HAP-1 (cell line): Measurements from ENCODE around the gene CCDC78.
"Not testable (repeated sequence)": the region's sequence is repeated elsewhere in the genome, so short reads cannot be mapped to it uniquely, and the experiment has no call there.

ENCODE experiments used
- DNase-seq, 2 experiments: peaks; one replicate each; pipeline ENCODE4 v3.0.0-alpha.2; 2016 to 2020; ENCODE audit warnings: low spot score in 2 of 2
- H3K27me3 ChIP-seq: fragments of 250-450 bp; sonication (Bioruptor Pico); 2 replicates; pipeline ENCODE4 v1.5.1; 2020; ENCODE audit warnings: low read depth, mild to moderate bottlenecking, moderate library complexity
- H3K36me3 ChIP-seq: fragments of 250-450 bp; sonication (Bioruptor Pico); replicated peaks from 2 replicates; pipeline ENCODE4 v1.5.1; 2020; ENCODE audit warnings: mild to moderate bottlenecking
- H3K4me1 ChIP-seq: fragments of 250-450 bp; sonication (Bioruptor Pico); 2 replicates; pipeline ENCODE4 v1.5.1; 2020; ENCODE audit warnings: mild to moderate bottlenecking
- H3K4me3 ChIP-seq: fragments of 250-450 bp; sonication (Bioruptor Pico); 2 replicates; pipeline ENCODE4 v1.5.1; 2020; ENCODE audit warnings: mild to moderate bottlenecking, moderate library complexity
- H3K9me3 ChIP-seq: fragments of 250-450 bp; sonication (Bioruptor Pico); 2 replicates; pipeline ENCODE4 v1.5.1; 2020; ENCODE audit warnings: mild to moderate bottlenecking, moderate library complexity
- in situ Hi-C: fragments of 300-500 bp; cut with MboI; formaldehyde crosslinking; loops from 3 replicates; pipeline ENCODE4 v1.14.3; 2020; ENCODE audit warnings: low sequenced_read_pairs, inconsistent platforms, mixed read lengths

The CCDC78 gene

GRCh38 chr16:700684-701584, 25.3 kb downstream of the CCDC78 start:
- DNase-seq, result peak in 1 of 2 experiments; percentile 66
- Histone ChIP-seq H3K4me3 (no peak overlapping the region), H3K4me1 (peaks cover 4% of the 10 kb centered on the region), H3K9me3 (no peaks in the 10 kb centered on the region), H3K36me3 (no peaks in the 10 kb centered on the region), H3K27me3 (peaks cover 25% of the 10 kb centered on the region)
- in situ Hi-C loops, result no loop called here

- DNase-seq, result no peak
- Histone ChIP-seq H3K9me3 (no peaks in the 10 kb centered on the region), H3K4me1 (peaks cover 11% of the 10 kb centered on the region), H3K4me3 (no peak overlapping the region), H3K27me3 (peaks cover 25% of the 10 kb centered on the region), H3K36me3 (no peaks in the 10 kb centered on the region)
- in situ Hi-C loops, result no loop called here
Measured at GRCh38 chr16:698911-699671, 27.2 kb downstream of the CCDC78 start.

GRCh38 chr16:695355-696089, 30.7 kb downstream of the CCDC78 start:
- Histone ChIP-seq H3K36me3 (no peaks in the 10 kb centered on the region), H3K4me1 (peaks cover 9% of the 10 kb centered on the region), H3K9me3 (no peaks in the 10 kb centered on the region), H3K4me3 (peak overlapping the region; percentile 38), H3K27me3 (peaks cover 6% of the 10 kb centered on the region; the same call in 1 of the 2 replicates)
- in situ Hi-C loops, result no loop called here
- DNase-seq, result peak in 1 of 2 experiments; percentile 74

- H3K27me3 ChIP-seq, result peaks cover under 1% of the 10 kb centered on the region; the same call in 1 of the 2 replicates
- H3K4me3 ChIP-seq, result peak overlapping the region; percentile 38
- no peaks in the 10 kb centered on the region for H3K9me3 ChIP-seq
- peaks cover 11% of the 10 kb centered on the region for H3K4me1 ChIP-seq
- no peak for DNase-seq
- in situ Hi-C loops, result no loop called here
- H3K36me3 ChIP-seq, result no peaks in the 10 kb centered on the region
Measured at GRCh38 chr16:694863-695354, 31.3 kb downstream of the CCDC78 start.

- H3K4me1 ChIP-seq, result peaks cover 14% of the 10 kb centered on the region
- no peak for DNase-seq
- in situ Hi-C loops, result no loop called here
- H3K4me3 ChIP-seq, result peak overlapping the region; percentile 38
- H3K9me3 ChIP-seq, result no peaks in the 10 kb centered on the region
- no peaks in the 10 kb centered on the region for H3K36me3 ChIP-seq
- no peaks in the 10 kb centered on the region; the same call in 1 of the 2 replicates for H3K27me3 ChIP-seq
Measured at GRCh38 chr16:694187-694862, 31.9 kb downstream of the CCDC78 start.

GRCh38 chr16:693766-694165, 32.5 kb downstream of the CCDC78 start:
- DNase-seq, result no peak
- Histone ChIP-seq H3K36me3 (no peaks in the 10 kb centered on the region; the same call in 1 of the 2 replicates), H3K4me1 (peaks cover 17% of the 10 kb centered on the region), H3K4me3 (no peak overlapping the region), H3K27me3 (no peaks in the 10 kb centered on the region; the same call in 1 of the 2 replicates), H3K9me3 (no peaks in the 10 kb centered on the region)
- in situ Hi-C loops, result no loop called here

GRCh38 chr16:693364-693763, 32.9 kb downstream of the CCDC78 start:
- Histone ChIP-seq H3K4me1 (peaks cover 17% of the 10 kb centered on the region), H3K9me3 (no peaks in the 10 kb centered on the region), H3K36me3 (no peaks in the 10 kb centered on the region; the same call in 1 of the 2 replicates), H3K4me3 (no peak overlapping the region), H3K27me3 (no peaks in the 10 kb centered on the region; the same call in 1 of the 2 replicates)
- in situ Hi-C loops, result no loop called here
- DNase-seq, result no peak

- Histone ChIP-seq H3K36me3 (peaks cover under 1% of the 10 kb centered on the region), H3K4me3 (no peak overlapping the region), H3K4me1 (peaks cover 17% of the 10 kb centered on the region), H3K27me3 (no peaks in the 10 kb centered on the region; the same call in 1 of the 2 replicates), H3K9me3 (no peaks in the 10 kb centered on the region)
- DNase-seq, result no peak
- in situ Hi-C loops, result no loop called here
Measured at GRCh38 chr16:692356-693108, 33.7 kb downstream of the CCDC78 start.

GRCh38 chr16:691242-691641, 35.0 kb downstream of the CCDC78 start:
- H3K4me3 ChIP-seq, in situ Hi-C loops, H3K27me3 ChIP-seq, H3K9me3 ChIP-seq, DNase-seq: not testable (repeated sequence)
- Histone ChIP-seq H3K36me3 (peaks cover 14% of the 10 kb centered on the region), H3K4me1 (peaks cover 17% of the 10 kb centered on the region)

GRCh38 chr16:689175-689897, 36.9 kb downstream of the CCDC78 start:
- no peaks in the 10 kb centered on the region; the same call in 1 of the 2 replicates for H3K27me3 ChIP-seq
- H3K9me3 ChIP-seq, result no peaks in the 10 kb centered on the region
- peak overlapping the region; percentile 93 for H3K4me3 ChIP-seq
- peaks cover 23% of the 10 kb centered on the region for H3K36me3 ChIP-seq
- DNase-seq, result no peak
- peaks cover 10% of the 10 kb centered on the region for H3K4me1 ChIP-seq
- in situ Hi-C loops, result no loop called here

GRCh38 chr16:687499-687898, 38.7 kb downstream of the CCDC78 start:
- in situ Hi-C loops, result no loop called here
- no peak overlapping the region for H3K4me3 ChIP-seq

More at GRCh38 chr16:687499-687898, 38.7 kb downstream of the CCDC78 start:
- no peak for DNase-seq
- peaks cover 33% of the 10 kb centered on the region for H3K36me3 ChIP-seq
- H3K4me1 ChIP-seq, result peaks cover 16% of the 10 kb centered on the region
- H3K9me3 ChIP-seq, result no peaks in the 10 kb centered on the region
- H3K27me3 ChIP-seq, result no peaks in the 10 kb centered on the region; the same call in 1 of the 2 replicates
